22Rv1 (cell line): ENCODE results near the gene CALM3.
A peak's percentile ranks its signal among the peaks of the same experiment; 100 is the strongest.
"Not testable (repeated sequence)": the region's sequence is repeated elsewhere in the genome, so short reads cannot be mapped to it uniquely, and the experiment has no call there.

ENCODE experiments used
- H3K27ac ChIP-seq: fragments of 450-650 bp; 2 replicates; pipeline ENCODE4 v1.5.1; 2017
- CTCF ChIP-seq: fragments of 450-650 bp; IDR thresholded peaks from 2 replicates; pipeline ENCODE4 v1.5.1; 2017; ENCODE audit warnings: mild to moderate bottlenecking
- ZFX ChIP-seq: fragments of 450-650 bp; IDR thresholded peaks from 2 replicates; pipeline ENCODE4 v1.6.1; 2017; ENCODE audit warnings: antibody characterized with exemption, borderline replicate concordance

Gene CALM3

GRCh38 chr19:46601318-46602224 is at the start of gene CALM3:
Gene CALM3 (plus strand): TSS chr19:46601330. CDS start chr19:46601435, 105 bp downstream.
- peak within 1 kb of the TSS; percentile 96 for H3K27ac ChIP-seq
- TF ChIP-seq ZFX (no peak), CTCF (no peak)

- no peak overlapping the region for H3K27ac ChIP-seq
- TF ChIP-seq CTCF (no peak), ZFX (no peak)
Observed at GRCh38 chr19:46552891-46553290, 48.2 kb upstream of the CALM3 start.

GRCh38 chr19:46554161-46554560 is 47.0 kb upstream of the CALM3 start:
- no peak overlapping the region for H3K27ac ChIP-seq
- no peak for TF ChIP-seq ZFX
- TF ChIP-seq CTCF: no peak

- TF ChIP-seq CTCF: no peak
- no peak for TF ChIP-seq ZFX
- no peak overlapping the region for H3K27ac ChIP-seq
Observed at GRCh38 chr19:46555628-46556280, 45.4 kb upstream of the CALM3 start.

GRCh38 chr19:46556471-46556870 is 44.7 kb upstream of the CALM3 start:
- H3K27ac ChIP-seq: not testable (repeated sequence)

- TF ChIP-seq ZFX (no peak), CTCF (no peak)
- H3K27ac ChIP-seq: no peak overlapping the region
Observed at GRCh38 chr19:46559203-46559602, 41.9 kb upstream of the CALM3 start.

GRCh38 chr19:46559675-46560074 is 41.5 kb upstream of the CALM3 start:
- H3K27ac ChIP-seq: not testable (repeated sequence)

GRCh38 chr19:46564701-46565100 is 36.4 kb upstream of the CALM3 start:
- no peak for TF ChIP-seq CTCF
- no peak for TF ChIP-seq ZFX
- no peak overlapping the region for H3K27ac ChIP-seq
